Choroid plexus epithelial cell (primary cell): Measurements from ENCODE around the gene CBX2.
A peak's percentile ranks its signal among the peaks of the same experiment; 100 is the strongest.

ENCODE experiments used
- DNase-seq: peaks from one replicate; pipeline ENCODE4 v3.0.0-alpha.2; 2010; ENCODE audit warnings: low read depth
- H3K4me3 ChIP-seq: 2 replicates; pipeline ENCODE4 v1.5.1; 2011; ENCODE audit warnings: low read depth, mild to moderate bottlenecking, control low read depth, low read length, moderate library complexity
- TF ChIP-seq, protein P1 (sequence below): conservative IDR thresholded peaks from 2 replicates; pipeline ENCODE4 v1.5.1; 2011; ENCODE audit warnings: low read depth, mild to moderate bottlenecking, control low read depth, inconsistent platforms, low read length, moderate library complexity

CBX2 gene

GRCh38 chr17:79793924-79794304 is 16.0 kb downstream of the CBX2 start:
- TF ChIP-seq, protein P1, sequence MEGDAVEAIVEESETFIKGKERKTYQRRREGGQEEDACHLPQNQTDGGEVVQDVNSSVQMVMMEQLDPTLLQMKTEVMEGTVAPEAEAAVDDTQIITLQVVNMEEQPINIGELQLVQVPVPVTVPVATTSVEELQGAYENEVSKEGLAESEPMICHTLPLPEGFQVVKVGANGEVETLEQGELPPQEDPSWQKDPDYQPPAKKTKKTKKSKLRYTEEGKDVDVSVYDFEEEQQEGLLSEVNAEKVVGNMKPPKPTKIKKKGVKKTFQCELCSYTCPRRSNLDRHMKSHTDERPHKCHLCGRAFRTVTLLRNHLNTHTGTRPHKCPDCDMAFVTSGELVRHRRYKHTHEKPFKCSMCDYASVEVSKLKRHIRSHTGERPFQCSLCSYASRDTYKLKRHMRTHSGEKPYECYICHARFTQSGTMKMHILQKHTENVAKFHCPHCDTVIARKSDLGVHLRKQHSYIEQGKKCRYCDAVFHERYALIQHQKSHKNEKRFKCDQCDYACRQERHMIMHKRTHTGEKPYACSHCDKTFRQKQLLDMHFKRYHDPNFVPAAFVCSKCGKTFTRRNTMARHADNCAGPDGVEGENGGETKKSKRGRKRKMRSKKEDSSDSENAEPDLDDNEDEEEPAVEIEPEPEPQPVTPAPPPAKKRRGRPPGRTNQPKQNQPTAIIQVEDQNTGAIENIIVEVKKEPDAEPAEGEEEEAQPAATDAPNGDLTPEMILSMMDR: no peak
- H3K4me3 ChIP-seq: peak overlapping the region; percentile 57
- peak; percentile 60 for DNase-seq

DNA sequence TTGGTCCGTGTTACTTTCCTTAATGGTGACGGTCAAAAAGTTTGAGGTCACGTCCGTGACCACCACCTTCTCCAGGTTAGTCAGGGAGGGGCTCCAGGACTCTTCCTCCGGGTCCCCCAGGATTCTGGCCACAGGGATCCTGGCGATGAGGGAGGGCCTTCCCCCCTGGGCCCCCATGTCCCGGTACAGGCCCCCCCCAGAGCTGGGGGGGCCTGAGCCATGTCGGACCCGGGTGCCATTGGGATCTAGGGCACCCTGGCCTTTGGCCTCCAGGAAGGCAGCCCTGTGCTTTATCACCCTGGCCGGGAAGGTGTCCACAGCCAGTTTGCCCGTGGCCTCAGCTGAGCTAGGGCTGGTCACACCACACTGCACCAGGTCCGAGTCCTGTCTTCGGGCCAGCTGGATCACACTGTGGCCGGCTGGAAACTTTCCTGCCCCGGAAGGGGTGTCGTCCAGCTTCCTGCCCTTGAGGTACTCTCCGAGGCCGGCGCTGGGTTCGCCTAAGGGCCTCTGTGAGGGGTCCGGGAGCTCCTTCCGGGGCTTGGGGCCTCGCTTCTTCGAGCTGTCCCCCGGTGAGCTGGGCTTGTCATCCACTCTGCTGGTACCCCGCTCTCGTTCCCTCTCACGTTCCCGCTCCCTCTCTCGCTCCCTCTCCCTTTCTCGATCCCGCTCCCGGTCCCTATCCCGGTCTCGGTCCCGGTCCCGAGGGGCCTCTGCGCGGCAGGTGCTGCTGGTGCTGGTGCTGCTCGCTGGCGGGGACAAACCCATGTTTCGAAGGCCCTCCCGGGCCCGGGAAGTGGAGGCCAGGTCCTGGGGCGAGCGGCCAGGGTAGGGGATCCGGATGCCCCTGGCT is 16.9 kb downstream of the CBX2 start:
- TF ChIP-seq, protein P1: no peak
- no peak overlapping the region for H3K4me3 ChIP-seq
- no peak for DNase-seq

GRCh38 chr17:79795795-79796443 is 18.0 kb downstream of the CBX2 start:
- TF ChIP-seq, protein P1: no peak
- DNase-seq: no peak
- peak overlapping the region; percentile 83 for H3K4me3 ChIP-seq

- H3K4me3 ChIP-seq: peak overlapping the region; percentile 83
- DNase-seq: no peak
- TF ChIP-seq, protein P1: no peak
These were observed 18.5 kb downstream of the CBX2 start for GRCh38 chr17:79796444-79796762.

DNA sequence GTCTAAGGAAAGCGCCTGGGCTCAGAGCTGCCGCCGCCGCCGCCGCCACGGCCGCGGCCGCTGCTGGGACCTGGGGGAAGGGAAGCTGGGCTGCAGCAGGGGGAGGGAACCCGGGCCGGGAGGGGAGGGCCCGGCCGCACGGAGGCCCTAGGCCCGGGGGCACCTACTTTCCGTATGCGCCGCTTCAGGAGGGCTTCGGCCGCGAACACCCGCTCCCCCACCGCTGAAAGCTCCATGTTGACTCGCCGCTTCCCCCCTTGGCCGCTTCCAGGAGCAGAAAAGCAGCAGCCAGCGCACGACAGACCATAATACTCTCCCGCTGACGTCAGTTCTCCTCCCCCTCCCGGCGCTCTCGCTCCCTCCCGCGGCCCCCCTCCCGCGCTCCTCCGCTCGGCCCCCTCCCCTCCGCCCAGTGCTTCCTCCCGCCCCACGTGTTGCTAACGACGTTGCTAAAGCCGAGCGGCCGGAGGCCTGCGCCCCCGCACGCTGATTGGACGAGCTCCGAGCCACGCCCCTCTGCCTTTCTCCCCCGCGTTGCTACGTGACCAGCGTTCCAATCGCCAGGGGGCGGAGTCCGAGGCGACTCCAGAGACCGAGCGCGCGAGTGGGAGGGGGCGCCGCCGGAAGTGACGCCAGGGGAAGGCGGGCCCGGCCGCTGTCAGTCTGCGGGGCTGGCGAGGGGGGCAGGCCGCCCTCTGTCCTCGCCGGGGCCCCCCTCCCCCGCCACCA is 19.0 kb downstream of the CBX2 start, which contains the start of gene CBX8:
Gene CBX8 (minus strand): TSS at position 315 of the 729 bp plus-strand sequence. CDS start 79 bp downstream, at position 236.
- peak; percentile 100 for DNase-seq
- H3K4me3 ChIP-seq: peak within 1 kb of the TSS; percentile 83
- TF ChIP-seq, protein P1: peak; percentile 12

GRCh38 chr17:79797492-79798298 is 19.7 kb downstream of the CBX2 start:
- peak overlapping the region; percentile 67 for H3K4me3 ChIP-seq
- DNase-seq: no peak
- TF ChIP-seq, protein P1: no peak
